Naive thymus-derived CD4-positive, alpha-beta T cell (primary cell): ENCODE results near the gene TSPOAP1. TPM values are rescaled to one million over a fixed set of nuclear protein-coding genes. Genes with fewer than 3 reads are reported as not detected.

Experiments used
- ATAC-seq: fragments of 150-1000 bp; cut with Tn5 transposase; 2 replicates; pipeline ENCODE4 v1.10.0; 2021; ENCODE audit warnings: mild to moderate bottlenecking, moderate library complexity
- CTCF ChIA-PET: fragments of 350-600 bp; sonication (Branson Sonifier 250); formaldehyde crosslinking; loops from one replicate; lab custom pipeline; 2021; ENCODE audit warnings: antibody characterized with exemption; lab: Charles Lee
- POLR2A ChIA-PET: fragments of 350-600 bp; sonication (Branson Sonifier 250); formaldehyde crosslinking; loops from one replicate; lab custom pipeline; 2021; ENCODE audit warnings: antibody characterized with exemption, inconsistent platforms; lab: Charles Lee
- DNase-seq, 9 donors: peaks; one replicate each; pipeline versions ENCODE4 v3.0.0 to v3.0.0-alpha.2; 2020 to 2022; ENCODE audit warnings: mixed read lengths in 1 of 9
- H3K27ac ChIP-seq: one replicate; pipeline ENCODE4 v1.7.0; 2013; ENCODE audit warnings: mild to moderate bottlenecking, low read depth, low read length, moderate library complexity
- H3K27me3 ChIP-seq, 2 donors: one replicate each; pipeline ENCODE4 v1.7.0; 2013; ENCODE audit warnings: low read length in 2 of 2, mild to moderate bottlenecking in 2 of 2, moderate library complexity in 2 of 2; ENCODE audit not compliant: control insufficient read depth in 2 of 2, insufficient read depth in 2 of 2
- H3K36me3 ChIP-seq, 3 experiments: 1 replicate in 2 of 3; 2 replicates in 1 of 3; pipeline ENCODE4 v1.7.0; 2013; ENCODE audit warnings: low read length in 3 of 3, mild to moderate bottlenecking in 3 of 3, moderate library complexity in 1 of 3; ENCODE audit not compliant: insufficient read depth in 3 of 3, control insufficient read depth in 2 of 3
- H3K4me1 ChIP-seq, 2 donors: one replicate each; pipeline ENCODE4 v1.7.0; 2013; ENCODE audit warnings: low read length in 2 of 2, mild to moderate bottlenecking in 2 of 2, moderate library complexity in 1 of 2; ENCODE audit not compliant: control insufficient read depth in 2 of 2, insufficient read depth in 2 of 2
- H3K4me3 ChIP-seq: 2 replicates; pipeline ENCODE4 v1.7.0; 2013; ENCODE audit warnings: mild to moderate bottlenecking, low read length
- H3K9me3 ChIP-seq, 3 experiments: 1 replicate in 2 of 3; 2 replicates in 1 of 3; pipeline ENCODE4 v1.7.0; 2013; ENCODE audit warnings: low read length in 3 of 3; ENCODE audit not compliant: control insufficient read depth in 2 of 3
- H3K27ac Mint-ChIP-seq, 9 donors: one replicate each; pipeline ENCODE4 v1.8.0; 2020 to 2022; ENCODE audit warnings: mixed read lengths in 9 of 9, mild to moderate bottlenecking in 8 of 9, moderate library complexity in 5 of 9, inconsistent platforms in 2 of 9
- H3K27me3 Mint-ChIP-seq, 5 donors: one replicate each; pipeline ENCODE4 v1.8.0; 2021 to 2022; ENCODE audit warnings: mixed read lengths in 5 of 5, mild to moderate bottlenecking in 1 of 5
- H3K36me3 Mint-ChIP-seq, 5 donors: one replicate each; pipeline ENCODE4 v1.8.0; 2020 to 2022; ENCODE audit warnings: mixed read lengths in 5 of 5, mild to moderate bottlenecking in 3 of 5, inconsistent platforms in 1 of 5
- H3K4me1 Mint-ChIP-seq, 7 donors: one replicate each; pipeline ENCODE4 v1.8.0; 2020 to 2022; ENCODE audit warnings: mixed read lengths in 7 of 7, mild to moderate bottlenecking in 3 of 7, inconsistent platforms in 1 of 7
- H3K4me3 Mint-ChIP-seq, 10 donors: one replicate each; pipeline ENCODE4 v1.8.0; 2020 to 2022; ENCODE audit warnings: mild to moderate bottlenecking in 10 of 10, mixed read lengths in 10 of 10, moderate library complexity in 6 of 10, inconsistent platforms in 2 of 10
- H3K9me3 Mint-ChIP-seq, 11 donors: one replicate each; pipeline ENCODE4 v1.8.0; 2020 to 2022; ENCODE audit warnings: mixed read lengths in 11 of 11, mild to moderate bottlenecking in 4 of 11, inconsistent platforms in 1 of 11, moderate library complexity in 1 of 11
- intact Hi-C, 2 donors: fragments of 100-400 bp; cut with micrococcal nuclease; formaldehyde crosslinking; loops; one replicate each; pipeline ENCODE4 v1.15.1; 2023
- polyA plus RNA-seq, 2 donors: library from polyadenylated mRNA; unstranded; fragments of 300-500 nt; fragmentation: Illumina TruSeq; gene quantifications; one replicate each; pipeline ENCODE4 v1.2.3, GENCODE V29; 2021
- total RNA-seq, 6 experiments: library from RNA in 5 of 6; stranded (reverse) in 5 of 6; gene quantifications; 1 replicate in 5 of 6; 2 replicates in 1 of 6; pipeline ENCODE4 v1.2.3 and lab custom pipeline; 2021 to 2026

The TSPOAP1 gene
- total and polyA plus RNA-seq, 7 experiments from 2014 or later: 0.20 to 62.5 (median 11.8) TPM

GRCh38 chr17:58368860-58369213 is 40.2 kb upstream of the TSPOAP1 start:
- ChIA-PET POLR2A (interaction anchor here (1.0 to 1.2 kb wide), 2 partner anchors 17 to 39 kb away, joined by 4 to 5 read pairs; partner anchors contain the start of gene SUPT4H1), CTCF (interaction anchor here (0.8 kb wide), 1 partner anchor 1681 kb away, joined by 3 read pairs; no protein-coding TSS in a partner anchor)
- Histone ChIP-seq H3K4me3 (no peak overlapping the region), H3K27ac (no peak overlapping the region), H3K36me3 (peaks cover 0 to 6% (median 0%) of the 10 kb centered on the region in 3 experiments), H3K4me1 (peaks cover 0 to 13% of the 10 kb centered on the region in 2 donors), H3K9me3 (no peaks in the 10 kb centered on the region), H3K27me3 (no peaks in the 10 kb centered on the region)
- Mint-ChIP-seq H3K4me1 (peaks cover 4 to 26% (median 15%) of the 10 kb centered on the region in 7 donors), H3K36me3 (peaks cover 0 to 23% (median 4%) of the 10 kb centered on the region in 5 donors), H3K9me3 (no peaks in the 10 kb centered on the region), H3K4me3 (no peak overlapping the region), H3K27ac (peak overlapping the region in 1 of 9 donors; percentile 2), H3K27me3 (no peaks in the 10 kb centered on the region)
- DNase-seq: no peak
- intact Hi-C loops: loop anchor here in 1 of 2 donors (5.0 kb wide), 1 partner anchor 48 kb away; the partner anchor contains the start of gene RNF43
- no peak for ATAC-seq

- DNase-seq (no peak), ATAC-seq (no peak)
- ChIA-PET CTCF (interaction anchor here (1.1 kb wide), 1 partner anchor 12 kb away, joined by 3 read pairs; no protein-coding TSS in a partner anchor), POLR2A (interaction anchor here (2.3 kb wide), 1 partner anchor 12 kb away, joined by 6 read pairs; no protein-coding TSS in a partner anchor)
- Histone ChIP-seq H3K9me3 (no peaks in the 10 kb centered on the region), H3K27me3 (no peaks in the 10 kb centered on the region), H3K4me3 (no peak overlapping the region), H3K27ac (no peak overlapping the region), H3K36me3 (peaks cover 0 to 6% (median 0%) of the 10 kb centered on the region in 3 experiments), H3K4me1 (peaks cover 0 to 13% of the 10 kb centered on the region in 2 donors)
- Mint-ChIP-seq H3K9me3 (no peaks in the 10 kb centered on the region), H3K4me3 (no peak overlapping the region), H3K27ac (no peak overlapping the region), H3K4me1 (peaks cover under 1 to 26% (median 15%) of the 10 kb centered on the region in 7 donors), H3K36me3 (peaks cover 0 to 18% (median under 1%) of the 10 kb centered on the region in 5 donors), H3K27me3 (no peaks in the 10 kb centered on the region)
- intact Hi-C loops: loop anchor here in 1 of 2 donors (5.0 kb wide), 1 partner anchor 50 kb away; the partner anchor contains the start of gene RNF43
These were observed 38.9 kb upstream of the TSPOAP1 start for GRCh38 chr17:58367461-58367860.

- H3K9me3 Mint-ChIP-seq: no peaks in the 10 kb centered on the region
- H3K36me3 Mint-ChIP-seq: peaks cover 0 to 12% (median 4%) of the 10 kb centered on the region in 5 donors
- ChIA-PET CTCF (interaction anchor here (0.6 to 1.3 kb wide), 2 partner anchors 51 to 253 kb away, joined by 3 to 4 read pairs; partner anchors contain the start of gene RNF43), POLR2A (interaction anchor here (0.5 to 2.3 kb wide), 2 partner anchors 13 to 42 kb away, joined by 3 to 6 read pairs; no protein-coding TSS in a partner anchor)
- no peaks in the 10 kb centered on the region for H3K27me3 Mint-ChIP-seq
- peaks cover 0 to 13% of the 10 kb centered on the region in 2 donors for H3K4me1 ChIP-seq
- H3K27ac ChIP-seq: no peak overlapping the region
- peaks cover 6 to 26% (median 14%) of the 10 kb centered on the region in 7 donors for H3K4me1 Mint-ChIP-seq
- DNase-seq: no peak
- H3K27me3 ChIP-seq: no peaks in the 10 kb centered on the region
- ATAC-seq: no peak
- H3K9me3 ChIP-seq: no peaks in the 10 kb centered on the region
- peak overlapping the region in 4 of 9 donors; percentile 11 to 71 (median 30) for H3K27ac Mint-ChIP-seq
- peak overlapping the region in 1 of 10 donors; percentile 28 for H3K4me3 Mint-ChIP-seq
- H3K4me3 ChIP-seq: no peak overlapping the region
- H3K36me3 ChIP-seq: peaks cover 0 to 6% (median 0%) of the 10 kb centered on the region in 3 experiments
- intact Hi-C loops: loop anchor here in 1 of 2 donors (5.0 kb wide), 1 partner anchor 51 kb away; the partner anchor contains the start of gene RNF43
These were observed 37.5 kb upstream of the TSPOAP1 start for GRCh38 chr17:58365980-58366595.

GRCh38 chr17:58365185-58365979 is 36.8 kb upstream of the TSPOAP1 start:
- no peak overlapping the region for H3K4me3 ChIP-seq
- Mint-ChIP-seq H3K4me1 (peaks cover 9 to 21% (median 14%) of the 10 kb centered on the region in 7 donors), H3K9me3 (no peaks in the 10 kb centered on the region), H3K27me3 (no peaks in the 10 kb centered on the region), H3K4me3 (no peak overlapping the region), H3K27ac (peak overlapping the region in 3 of 9 donors; percentile 18 to 71 (median 42)), H3K36me3 (peaks cover 0 to 13% (median 5%) of the 10 kb centered on the region in 5 donors)
- intact Hi-C loops: loop anchor here in 1 of 2 donors (5.0 kb wide), 1 partner anchor 52 kb away; the partner anchor contains the start of gene RNF43
- ChIA-PET CTCF (interaction anchor here (1.3 kb wide), 1 partner anchor 52 kb away, joined by 4 read pairs; the partner anchor contains the start of gene RNF43), POLR2A (interaction anchor here (2.3 to 16.4 kb wide), 2 partner anchors 14 to 27 kb away, joined by 6 to 521 read pairs; no protein-coding TSS in a partner anchor)
- peaks cover 0 to 11% of the 10 kb centered on the region in 2 donors for H3K4me1 ChIP-seq
- no peak for ATAC-seq
- H3K36me3 ChIP-seq: peaks cover 0 to under 1% (median 0%) of the 10 kb centered on the region in 3 experiments
- H3K27me3 ChIP-seq: no peaks in the 10 kb centered on the region
- H3K27ac ChIP-seq: no peak overlapping the region
- H3K9me3 ChIP-seq: no peaks in the 10 kb centered on the region
- no peak for DNase-seq

GRCh38 chr17:58364270-58364942 is 35.8 kb upstream of the TSPOAP1 start:
- no peak overlapping the region for H3K27ac Mint-ChIP-seq
- no peak for ATAC-seq
- CTCF ChIA-PET: interaction anchor here (1.0 kb wide), 1 partner anchor 10 kb away, joined by 3 read pairs; no protein-coding TSS in a partner anchor

More at GRCh38 chr17:58364270-58364942, 35.8 kb upstream of the TSPOAP1 start:
- Mint-ChIP-seq H3K4me1 (peaks cover 7 to 19% (median 10%) of the 10 kb centered on the region in 7 donors), H3K9me3 (no peaks in the 10 kb centered on the region), H3K4me3 (no peak overlapping the region), H3K27me3 (no peaks in the 10 kb centered on the region), H3K36me3 (peaks cover 0 to 10% (median 5%) of the 10 kb centered on the region in 5 donors)
- H3K4me3 ChIP-seq: no peak overlapping the region
- intact Hi-C loops: no loop called here
- peaks cover 0 to 7% of the 10 kb centered on the region in 2 donors for H3K4me1 ChIP-seq
- no peaks in the 10 kb centered on the region for H3K27me3 ChIP-seq
- POLR2A ChIA-PET: interaction anchor here (0.7 to 16.4 kb wide), 3 partner anchors 10 to 47 kb away, joined by 3 to 521 read pairs (median 4); no protein-coding TSS in a partner anchor
- H3K27ac ChIP-seq: no peak overlapping the region
- no peaks in the 10 kb centered on the region for H3K36me3 ChIP-seq
- H3K9me3 ChIP-seq: no peaks in the 10 kb centered on the region
- no peak for DNase-seq
